ENCODE data around the gene THUMPD1.
"Not testable (repeated sequence)": the region's sequence is repeated elsewhere in the genome, so short reads cannot be mapped to it uniquely, and the experiment has no call there.

Gene THUMPD1

GRCh38 chr16:20694096-20694495 lies 47.5 kb downstream of the THUMPD1 start:
- not testable (repeated sequence) for DNase-seq (ENCODE audit: low read depth)

DNA sequence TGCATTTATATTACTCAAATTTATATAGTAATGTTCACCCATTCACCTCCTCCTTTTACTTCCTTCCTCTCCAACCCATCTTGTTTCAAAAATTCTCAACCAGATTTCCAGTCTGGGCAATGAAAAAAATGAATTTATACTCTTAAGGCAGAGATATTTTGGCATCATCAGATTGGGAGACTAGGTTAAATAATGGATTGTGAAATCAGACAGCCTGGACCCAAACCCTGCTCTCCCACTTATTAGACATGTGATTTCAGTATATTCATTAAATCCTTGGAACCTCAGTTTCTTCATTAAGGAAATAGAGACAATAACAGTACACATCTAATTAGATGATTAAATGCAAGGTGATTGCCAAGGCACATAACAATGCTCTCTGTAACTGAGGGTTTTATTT lies 52.0 kb downstream of the THUMPD1 start:
- DNase-seq (ENCODE audit: low read depth): no peak

DNA sequence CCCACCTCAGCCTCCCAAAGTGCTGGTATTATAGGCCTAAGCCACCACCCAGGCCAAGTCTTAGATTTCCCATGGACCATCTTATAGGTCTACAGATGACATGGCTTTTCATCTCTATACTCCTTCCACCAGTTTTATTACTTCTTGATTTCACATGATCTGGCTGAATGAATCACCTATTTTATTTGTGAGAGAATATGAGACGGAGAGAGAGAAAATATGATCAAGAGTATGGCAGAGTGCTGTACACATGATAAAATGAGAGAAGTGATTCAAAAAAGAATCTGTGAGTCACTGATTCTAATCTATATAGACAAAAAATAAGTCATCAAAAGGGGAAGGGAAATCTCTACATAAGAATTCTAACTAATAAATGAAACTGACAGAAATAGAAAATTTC lies 57.8 kb downstream of the THUMPD1 start:
- no peak for DNase-seq (ENCODE audit: low read depth)
